ENCODE measurements around the gene MRPL55.

DNA sequence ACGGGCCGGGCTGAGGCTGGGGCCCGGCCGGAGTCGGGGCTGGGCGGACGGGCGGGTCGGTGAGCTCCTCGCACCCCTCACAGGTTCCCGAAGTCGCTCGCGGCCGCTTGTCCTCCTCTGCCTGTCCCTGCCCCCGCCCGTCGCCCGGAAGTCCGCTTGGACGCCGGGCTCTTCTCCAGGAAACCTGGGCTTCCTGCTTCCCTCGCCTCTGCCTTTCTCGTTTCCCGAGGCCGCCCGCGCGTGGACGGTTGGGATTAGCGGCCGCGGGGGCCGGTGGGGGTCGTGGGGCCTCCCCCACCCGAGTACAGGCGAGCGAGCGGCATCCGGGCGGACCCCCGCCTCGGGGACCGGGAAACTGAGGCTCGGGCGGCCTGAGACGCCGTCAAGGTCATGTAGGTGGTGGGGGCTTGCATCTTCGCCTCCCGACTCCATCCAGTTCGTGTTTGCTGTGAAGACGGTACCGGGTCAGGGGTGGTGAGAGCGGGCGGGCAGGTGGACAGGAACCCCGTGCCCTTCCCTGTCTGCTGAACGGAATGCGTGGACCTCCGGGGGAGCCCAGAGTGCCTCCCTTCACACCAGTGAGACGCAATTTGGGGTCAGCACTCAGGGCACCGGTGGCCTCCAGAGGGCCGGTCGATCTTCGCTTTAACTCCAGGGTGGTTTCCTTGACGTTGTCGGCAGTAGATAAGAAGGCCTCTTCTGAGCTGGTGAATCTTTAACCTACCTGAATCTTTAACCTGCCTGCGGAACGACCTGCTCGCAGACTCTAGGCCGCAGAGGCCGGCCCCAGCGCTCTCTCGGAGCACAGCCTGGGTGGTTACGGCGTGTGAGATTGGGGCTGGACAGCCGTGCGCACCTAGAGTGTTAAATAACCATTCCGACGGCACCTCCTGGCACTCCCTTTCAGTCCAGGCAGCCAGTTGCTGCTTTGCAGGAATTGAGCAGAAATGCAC is 25.9 kb downstream of the MRPL55 start:
- TF ChIP-seq, protein P1, sequence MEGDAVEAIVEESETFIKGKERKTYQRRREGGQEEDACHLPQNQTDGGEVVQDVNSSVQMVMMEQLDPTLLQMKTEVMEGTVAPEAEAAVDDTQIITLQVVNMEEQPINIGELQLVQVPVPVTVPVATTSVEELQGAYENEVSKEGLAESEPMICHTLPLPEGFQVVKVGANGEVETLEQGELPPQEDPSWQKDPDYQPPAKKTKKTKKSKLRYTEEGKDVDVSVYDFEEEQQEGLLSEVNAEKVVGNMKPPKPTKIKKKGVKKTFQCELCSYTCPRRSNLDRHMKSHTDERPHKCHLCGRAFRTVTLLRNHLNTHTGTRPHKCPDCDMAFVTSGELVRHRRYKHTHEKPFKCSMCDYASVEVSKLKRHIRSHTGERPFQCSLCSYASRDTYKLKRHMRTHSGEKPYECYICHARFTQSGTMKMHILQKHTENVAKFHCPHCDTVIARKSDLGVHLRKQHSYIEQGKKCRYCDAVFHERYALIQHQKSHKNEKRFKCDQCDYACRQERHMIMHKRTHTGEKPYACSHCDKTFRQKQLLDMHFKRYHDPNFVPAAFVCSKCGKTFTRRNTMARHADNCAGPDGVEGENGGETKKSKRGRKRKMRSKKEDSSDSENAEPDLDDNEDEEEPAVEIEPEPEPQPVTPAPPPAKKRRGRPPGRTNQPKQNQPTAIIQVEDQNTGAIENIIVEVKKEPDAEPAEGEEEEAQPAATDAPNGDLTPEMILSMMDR (conservative IDR thresholded peaks at IDR 0.05; ENCODE audit: low read length), result no peak
- TF ChIP-seq EZH2phosphoT487 (IDR thresholded peaks at IDR 0.05; ENCODE audit: borderline replicate concordance), result no peak
